Subcutaneous adipose tissue (tissue), 4 donors: ENCODE results near the gene CUBN. TPM values are rescaled to one million over a fixed set of nuclear protein-coding genes. Genes with fewer than 3 reads are reported as not detected.

Source experiments
- CTCF ChIP-seq: fragments of 450-650 bp; IDR thresholded peaks from one replicate; pipeline ENCODE4 v1.5.1; 2016; ENCODE audit warnings: low read depth, mild to moderate bottlenecking, control low read depth, antibody characterized with exemption, moderate library complexity
- total RNA-seq, 4 donors: library from RNA; depleted of rRNA; stranded (reverse); fragments of >200 nt; gene quantifications; one replicate each; pipeline ENCODE4 v1.1.0, GENCODE V29; 2016

The CUBN gene
- total RNA-seq, 4 donors from 2014 or later: 1.9 to 6.6 (median 4.8) TPM

- no peak for TF ChIP-seq CTCF
Observed at GRCh38 chr10:17041626-17042520, 87.7 kb downstream of the CUBN start.

DNA sequence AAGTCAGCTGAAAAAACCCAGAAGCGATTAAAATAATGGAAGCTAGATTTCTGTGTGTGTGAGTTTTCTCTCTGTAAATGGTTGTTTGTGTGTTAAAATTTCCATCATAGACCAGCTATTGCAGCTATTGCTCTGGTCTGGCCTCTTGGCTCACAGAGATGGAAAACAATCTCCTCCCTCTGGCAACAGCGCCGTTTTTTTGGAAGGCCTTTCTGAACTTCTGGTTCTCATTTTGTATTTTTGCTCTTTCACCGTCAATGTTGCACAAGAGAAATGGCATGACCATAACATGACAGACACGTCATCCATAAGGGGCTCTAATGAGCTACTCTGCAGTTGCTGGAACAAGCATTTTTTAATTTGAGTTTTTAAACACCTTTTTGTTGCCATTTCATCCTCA is 91.0 kb downstream of the CUBN start:
- no peak for TF ChIP-seq CTCF

- no peak for TF ChIP-seq CTCF
Observed at GRCh38 chr10:17037910-17038309, 91.7 kb downstream of the CUBN start.

- TF ChIP-seq CTCF: no peak
Observed at GRCh38 chr10:17035446-17035845, 94.2 kb downstream of the CUBN start.

- no peak for TF ChIP-seq CTCF
Observed at GRCh38 chr10:17033529-17034260, 95.9 kb downstream of the CUBN start.

GRCh38 chr10:17031637-17032635 is 97.7 kb downstream of the CUBN start:
- TF ChIP-seq CTCF: no peak
